Dedifferentiated amniotic fluid mesenchymal stem cell (primary cell): ENCODE measurements around the gene FAF1.

Experiments used
- DNase-seq: peaks from one replicate; pipeline ENCODE4 v3.0.0-alpha.2; 2016; ENCODE audit errors: extremely low spot score

FAF1 gene

DNA sequence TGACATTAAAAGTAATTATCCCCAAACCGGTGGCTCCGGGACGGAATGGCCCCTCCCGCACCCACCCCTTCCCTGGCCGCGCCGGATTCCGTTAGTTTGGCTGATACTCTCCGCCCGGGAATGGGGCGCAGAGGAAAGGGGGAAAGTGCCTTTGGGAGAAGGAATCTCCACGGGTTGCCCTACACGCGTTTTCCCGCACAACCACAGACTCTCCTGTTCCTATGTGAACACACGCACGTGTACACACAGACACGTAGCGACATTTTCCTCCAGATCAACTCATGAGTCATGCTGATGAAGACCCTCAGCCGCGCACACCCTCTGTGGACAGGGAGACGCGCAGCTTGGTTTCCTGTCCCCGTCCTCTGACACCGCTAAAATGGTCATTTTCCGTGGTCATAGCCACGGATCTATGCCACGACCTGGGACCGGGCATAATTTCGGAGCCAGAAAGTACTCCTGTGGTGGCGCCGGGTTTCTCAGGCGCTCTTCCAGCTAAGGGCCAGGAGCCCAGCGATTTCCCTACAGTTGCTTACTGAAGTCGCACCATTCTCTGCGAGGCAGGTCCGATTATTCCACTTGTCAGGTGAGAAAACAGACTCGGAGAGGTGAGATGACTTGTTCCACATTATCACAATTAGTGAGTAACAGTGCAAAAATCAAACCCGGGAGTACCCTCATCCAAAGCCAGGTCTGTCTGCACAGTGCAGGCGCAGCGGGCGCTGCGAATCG lies 532.8 kb downstream of the FAF1 start:
- no peak for DNase-seq

DNA sequence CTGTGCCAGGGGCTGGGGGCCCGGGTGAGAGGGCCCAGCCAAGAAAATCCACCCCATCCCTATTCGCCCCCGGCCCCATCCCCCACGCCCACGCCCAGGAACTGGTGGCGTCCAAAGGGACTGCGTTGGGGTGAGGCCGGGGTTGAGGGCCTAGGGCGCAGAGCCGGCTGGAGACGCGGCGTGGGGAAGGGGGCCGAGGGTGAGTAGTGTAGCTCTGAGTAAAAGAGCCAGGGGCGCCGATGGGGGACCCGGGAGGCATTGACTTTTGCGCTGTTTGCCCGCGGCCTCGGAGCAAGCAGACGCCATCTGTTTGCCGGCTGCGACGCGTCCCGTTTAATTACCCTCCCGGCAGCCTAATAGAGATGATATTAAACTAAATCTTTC lies 533.4 kb downstream of the FAF1 start:
- DNase-seq, result no peak

DNA sequence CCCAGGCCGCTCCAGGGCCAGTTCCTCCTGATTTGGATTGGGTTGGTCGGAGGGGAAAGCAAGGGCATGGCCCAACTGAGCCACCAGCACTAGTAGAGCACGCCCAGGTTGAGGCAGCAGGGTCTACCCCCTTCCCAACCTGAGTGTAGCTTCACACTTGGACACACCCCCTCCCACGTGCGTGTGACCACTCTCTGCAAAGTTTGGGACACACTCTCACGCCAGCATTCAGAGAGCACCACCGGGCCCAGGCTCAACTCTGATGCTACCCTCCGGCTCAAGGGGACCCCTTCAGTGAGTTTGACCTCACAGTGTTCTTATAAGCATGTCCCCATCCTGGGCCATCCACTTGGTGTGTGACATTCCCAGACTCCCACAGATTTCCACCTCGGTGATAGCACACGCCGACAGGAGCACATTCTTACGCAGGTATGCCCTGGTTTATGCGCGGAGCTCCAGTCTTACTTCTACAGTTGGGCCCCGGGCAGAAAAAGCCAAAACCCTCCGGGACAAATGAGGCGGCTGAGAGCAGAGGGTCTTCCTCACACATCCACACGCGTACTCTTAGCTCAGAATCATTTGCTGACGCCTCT lies 533.9 kb downstream of the FAF1 start:
- DNase-seq, result no peak

DNA sequence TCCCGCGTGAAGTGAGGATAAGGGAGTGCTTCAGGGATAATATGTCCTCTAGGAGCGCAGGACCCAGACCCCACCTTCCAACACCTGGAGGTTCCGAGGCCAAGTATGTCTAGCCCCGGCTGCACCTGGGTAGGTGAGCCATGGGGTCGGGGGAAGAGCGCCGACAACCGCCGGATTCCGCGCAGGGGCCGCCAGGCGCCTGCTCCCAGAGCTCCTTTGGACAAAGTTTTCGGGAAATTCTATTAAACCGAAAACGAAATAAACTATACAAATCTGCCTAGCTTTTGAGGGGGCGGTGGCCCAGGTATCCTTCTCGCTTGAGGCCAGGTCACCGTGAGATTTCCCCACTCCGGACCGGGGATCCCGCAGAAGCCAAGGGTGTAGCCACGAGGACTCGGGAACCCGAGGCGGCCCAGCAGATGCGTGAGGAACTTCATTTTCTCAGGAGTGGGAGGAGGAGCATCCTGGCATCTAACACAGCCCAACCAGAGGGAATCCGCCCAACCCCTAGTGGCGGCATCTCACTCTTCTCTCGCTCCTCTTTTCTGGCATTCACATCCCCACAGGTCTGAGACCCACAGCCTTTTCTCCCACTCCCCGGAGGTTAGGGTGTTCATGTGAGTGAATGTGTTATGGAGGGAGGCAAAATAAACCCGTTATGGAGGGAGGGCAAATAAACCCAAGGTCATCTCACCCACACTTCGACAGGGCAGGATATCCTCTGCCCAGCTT lies 534.5 kb downstream of the FAF1 start:
- DNase-seq, result no peak

DNA sequence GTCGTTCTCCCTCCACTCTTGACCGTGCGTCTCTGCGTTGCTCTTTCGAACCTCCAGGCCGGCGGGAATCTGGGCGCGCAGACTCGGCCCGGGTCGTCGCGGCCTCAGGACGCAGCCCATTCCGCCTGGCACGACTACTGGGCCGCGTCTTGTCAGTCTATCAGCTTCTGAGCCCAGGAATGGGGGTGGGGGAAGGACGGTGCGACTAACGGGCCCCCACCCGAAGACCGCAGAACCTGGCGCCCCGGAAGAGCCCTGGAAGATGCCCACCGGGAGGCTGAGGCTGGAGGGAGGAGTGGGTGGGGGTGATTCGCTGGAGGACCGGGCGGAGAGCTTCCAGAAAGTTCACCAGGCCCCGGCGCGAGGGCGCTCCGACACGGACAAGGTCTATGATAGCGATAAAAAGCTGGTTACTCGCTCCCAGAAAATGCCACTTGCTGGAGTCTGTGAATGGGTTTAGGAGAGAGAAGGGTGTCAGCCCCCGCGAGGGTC lies 535.1 kb downstream of the FAF1 start:
- no peak for DNase-seq

DNA sequence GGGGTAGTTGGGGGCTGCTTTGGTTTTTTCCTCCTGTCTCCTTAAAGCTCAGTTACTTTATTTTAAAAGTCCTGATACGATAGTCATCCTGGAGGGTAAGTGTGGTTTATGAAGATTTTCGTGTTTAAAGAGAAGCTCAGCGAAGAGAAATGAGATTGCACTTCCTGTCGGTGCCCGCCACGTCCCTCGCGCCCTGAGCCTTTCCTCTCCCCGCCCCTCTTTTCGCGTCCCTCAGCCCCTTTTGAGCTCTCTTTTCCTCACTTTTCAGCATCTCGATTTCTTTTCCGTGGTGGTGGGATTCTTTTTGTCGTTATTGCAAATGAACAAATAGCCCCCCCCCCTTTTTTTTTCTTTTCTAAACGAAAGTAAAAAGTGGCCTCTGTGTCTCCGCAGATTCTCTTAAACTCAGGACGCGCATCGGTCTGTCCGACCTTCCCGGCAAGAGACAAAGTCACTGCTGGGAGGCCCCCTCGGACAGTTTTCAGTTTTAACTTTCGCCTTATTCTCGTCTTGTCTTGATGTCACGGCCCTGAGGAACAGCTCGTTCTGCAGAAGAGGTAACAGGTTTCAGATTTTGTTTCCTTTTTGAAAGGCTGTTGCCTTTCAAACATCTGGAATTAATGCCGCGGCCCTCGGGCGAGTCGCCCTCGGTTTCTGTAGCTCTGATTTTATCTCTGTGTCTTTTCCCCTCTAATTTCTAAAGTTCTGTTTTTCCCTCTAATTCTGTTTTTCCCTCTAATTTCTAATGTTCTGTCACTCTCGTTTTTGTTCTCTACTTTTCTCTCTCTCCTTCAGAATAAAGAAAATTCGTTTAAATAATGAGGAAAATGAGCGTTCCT lies 535.8 kb downstream of the FAF1 start:
- no peak for DNase-seq

DNA sequence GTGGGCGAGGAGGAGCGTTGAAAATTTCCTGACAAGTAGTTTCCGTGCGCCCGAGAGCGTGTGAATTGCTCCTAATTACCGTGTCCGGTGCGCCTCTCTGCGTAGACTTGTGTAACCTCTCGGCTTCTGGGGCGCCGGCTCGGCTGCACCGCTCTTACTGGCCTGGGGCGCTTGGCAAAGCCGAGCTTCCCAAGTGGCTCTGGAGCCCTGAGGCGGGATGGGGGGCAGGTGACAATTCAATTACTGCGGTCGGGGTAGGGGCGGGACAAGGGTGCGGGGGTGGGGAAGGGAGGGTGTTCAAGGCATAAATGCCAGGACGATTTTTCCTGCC lies 536.4 kb downstream of the FAF1 start:
- DNase-seq, result no peak

DNA sequence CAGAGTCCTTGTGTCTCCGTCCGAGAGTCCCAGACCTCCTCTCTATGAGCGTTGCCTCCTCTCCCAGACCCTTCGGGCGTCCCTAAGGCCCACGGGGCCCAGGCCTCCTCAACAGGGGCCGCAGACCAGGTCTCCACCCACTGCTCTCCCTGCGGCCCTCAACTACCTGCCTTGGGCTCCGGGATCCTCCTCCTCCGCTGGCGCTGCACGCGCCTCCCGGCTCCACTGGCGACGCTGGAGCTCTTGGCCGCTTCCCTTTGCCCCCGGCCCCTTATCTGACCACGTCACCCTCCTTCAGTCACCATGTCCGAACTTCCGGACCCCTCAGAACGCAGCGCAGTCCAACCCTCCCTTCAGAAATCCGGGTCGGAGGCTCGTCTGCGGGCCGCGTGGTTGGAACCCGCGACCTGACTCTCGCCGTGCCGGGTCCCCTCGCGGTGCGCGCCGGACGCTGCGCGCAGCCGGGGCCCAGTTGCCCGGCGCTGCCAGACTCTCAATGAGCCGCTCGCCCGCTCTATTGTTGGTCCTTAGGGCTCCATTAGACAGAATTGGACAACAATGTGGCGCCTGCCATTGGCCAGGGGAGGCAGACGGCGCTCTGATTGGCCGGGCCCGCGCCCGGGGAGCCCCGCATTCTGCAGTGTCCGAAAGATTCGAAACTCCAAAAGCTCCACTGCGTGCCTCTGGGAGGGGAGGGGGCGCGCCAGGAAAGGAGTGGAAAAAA lies 537.0 kb downstream of the FAF1 start, which contains the start of gene DMRTA2:
Gene DMRTA2 (minus strand): TSS at position 498 of the 724 bp plus-strand sequence. CDS start 1,907 bp downstream, outside the sequence.
- DNase-seq, result no peak

DNA sequence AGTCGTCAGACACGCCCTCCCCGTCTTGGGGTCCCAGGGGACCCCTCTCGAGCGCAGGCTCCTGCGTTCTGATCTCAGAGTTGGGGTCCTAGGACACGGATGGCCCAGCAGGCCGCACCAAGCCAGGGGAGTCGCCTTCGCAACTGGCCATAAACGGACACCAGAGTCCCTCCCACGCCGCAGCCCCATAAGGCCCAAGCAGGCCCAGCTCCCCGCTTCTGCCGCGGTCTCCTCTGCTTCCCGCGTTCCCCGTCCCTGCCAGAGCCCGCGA lies 537.5 kb downstream of the FAF1 start:
- DNase-seq, result no peak

DNA sequence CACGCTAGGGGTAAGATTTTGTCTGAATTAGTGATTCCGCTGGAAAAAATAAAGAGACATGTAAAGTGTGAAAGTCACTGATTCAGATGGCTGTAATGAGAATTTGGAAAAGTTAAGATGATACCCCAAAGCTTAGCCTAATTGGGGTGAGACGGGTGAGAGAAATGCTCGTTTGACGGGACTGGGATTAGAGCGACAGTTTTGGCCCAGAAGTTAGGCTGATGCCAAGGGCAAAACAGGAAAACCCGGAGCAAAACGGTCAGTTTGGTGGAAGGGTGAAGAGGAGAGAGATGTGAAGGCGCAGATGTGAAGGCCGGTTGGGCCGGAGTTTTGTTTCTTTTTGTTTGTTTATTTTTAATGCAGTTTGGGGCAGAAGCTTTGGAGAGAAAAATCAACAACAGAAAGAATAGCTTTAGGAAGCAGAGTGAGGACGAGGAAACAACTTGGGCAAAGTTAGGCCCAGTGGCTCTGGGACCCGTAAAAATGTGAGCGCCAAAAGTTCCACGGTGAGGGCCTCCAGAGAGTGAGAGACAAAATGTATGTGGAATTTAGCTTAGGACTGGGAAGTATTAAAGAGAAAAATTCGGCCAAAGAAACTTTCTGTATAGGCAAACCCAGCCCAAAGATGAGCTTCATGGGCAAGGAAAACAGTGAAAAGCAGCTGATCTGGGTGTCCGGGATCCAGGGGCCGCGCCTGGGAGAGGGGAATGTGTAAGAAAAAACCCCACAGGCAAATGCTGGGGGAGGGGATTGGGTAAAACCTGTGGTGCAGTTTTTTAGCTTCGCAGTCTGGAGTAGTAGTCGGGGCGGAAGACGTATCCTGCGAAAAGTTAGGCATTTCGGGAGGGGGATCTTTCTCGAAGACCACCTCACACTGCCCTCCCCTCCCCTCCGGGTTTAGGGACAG lies 538.0 kb downstream of the FAF1 start:
- DNase-seq, result no peak

DNA sequence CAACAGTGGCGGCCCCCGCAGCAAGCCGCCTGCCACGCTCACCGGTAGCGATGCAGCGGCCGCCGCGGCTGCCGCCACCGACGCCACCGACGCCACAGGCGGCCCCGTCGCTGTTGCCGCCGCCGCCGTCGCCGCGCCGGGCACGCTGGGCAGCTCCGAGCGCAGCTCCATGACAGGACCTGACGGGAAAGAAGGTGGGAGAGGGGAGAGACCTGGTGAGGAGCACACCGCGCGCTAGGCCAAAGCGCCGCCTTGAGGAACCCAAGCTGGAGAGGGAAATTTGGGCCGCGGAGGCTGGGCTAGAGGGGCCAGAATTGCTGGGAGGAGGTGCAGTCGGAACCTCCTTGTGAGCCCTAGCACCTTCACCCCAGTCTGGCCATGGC lies 538.7 kb downstream of the FAF1 start:
- DNase-seq, result no peak

DNA sequence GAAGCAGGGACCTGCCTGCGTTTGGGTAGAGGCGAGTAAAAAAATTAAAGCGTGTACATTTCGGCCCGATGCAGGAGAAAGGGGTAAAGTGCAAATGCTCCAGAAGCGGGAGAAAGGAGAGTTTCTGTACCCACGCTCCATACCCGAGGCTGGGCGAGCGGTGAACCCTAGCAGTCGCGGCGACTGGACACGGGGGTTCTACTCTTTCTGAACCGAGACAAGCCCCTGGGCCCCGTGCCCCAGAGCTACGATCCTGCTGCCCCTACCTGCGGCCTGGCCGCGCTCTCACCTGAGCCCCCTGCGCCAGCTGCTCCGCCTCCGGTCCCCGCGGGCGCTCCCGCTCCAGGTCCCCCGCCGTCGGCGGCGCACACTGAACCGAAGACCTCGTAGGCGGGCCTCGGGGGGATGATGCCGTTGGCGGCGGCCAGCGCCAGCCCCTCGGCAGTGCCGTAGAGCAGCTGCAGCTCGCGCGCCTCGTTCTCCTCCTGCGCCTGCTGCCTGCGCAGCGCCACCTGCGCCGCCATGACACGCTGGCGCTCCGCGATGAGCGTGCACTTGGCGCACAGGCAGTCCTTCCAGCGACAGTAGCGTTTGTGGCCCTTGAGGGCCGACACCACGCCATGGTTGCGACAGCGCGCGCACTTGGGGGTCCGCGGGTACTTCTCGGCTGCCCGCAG lies 539.2 kb downstream of the FAF1 start:
- DNase-seq, result no peak

DNA sequence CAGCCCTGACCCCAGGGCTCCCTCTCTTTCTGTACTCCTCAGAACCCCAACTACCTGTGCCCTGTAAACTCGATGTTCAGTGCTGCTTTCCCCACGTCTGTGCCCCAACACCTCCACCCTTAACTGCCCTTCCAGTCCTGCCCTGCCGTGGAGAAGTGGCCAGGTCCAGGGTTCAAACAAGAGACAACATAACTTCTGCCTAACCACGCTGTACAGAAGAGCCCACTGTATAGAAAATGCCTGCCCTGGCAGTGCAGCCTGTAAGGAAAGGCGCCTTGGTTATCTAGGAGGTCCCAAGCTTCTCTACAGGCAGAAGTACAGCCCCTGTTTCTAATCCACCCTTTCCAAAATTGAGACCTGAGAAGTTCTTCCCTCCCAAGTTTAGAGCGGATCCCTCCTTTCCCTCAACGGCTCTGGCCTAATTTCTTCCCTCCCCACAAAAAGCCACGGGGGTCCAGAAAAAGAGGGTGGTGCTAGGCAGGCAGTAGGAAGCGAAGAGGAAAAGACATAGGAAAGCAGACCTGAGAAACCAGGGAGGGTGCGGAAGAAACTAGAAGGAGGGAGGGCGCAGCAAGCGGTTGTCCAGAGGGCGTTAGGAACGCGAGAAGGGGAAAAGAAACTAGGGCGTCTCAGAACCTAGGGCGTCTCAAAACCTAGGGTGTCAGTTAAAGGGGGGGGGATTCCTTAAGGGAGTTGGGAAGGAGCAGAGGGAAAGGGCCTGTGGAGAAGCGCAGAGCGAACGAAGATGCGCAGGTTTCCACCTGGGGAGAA lies 540.0 kb downstream of the FAF1 start:
- DNase-seq, result no peak

DNA sequence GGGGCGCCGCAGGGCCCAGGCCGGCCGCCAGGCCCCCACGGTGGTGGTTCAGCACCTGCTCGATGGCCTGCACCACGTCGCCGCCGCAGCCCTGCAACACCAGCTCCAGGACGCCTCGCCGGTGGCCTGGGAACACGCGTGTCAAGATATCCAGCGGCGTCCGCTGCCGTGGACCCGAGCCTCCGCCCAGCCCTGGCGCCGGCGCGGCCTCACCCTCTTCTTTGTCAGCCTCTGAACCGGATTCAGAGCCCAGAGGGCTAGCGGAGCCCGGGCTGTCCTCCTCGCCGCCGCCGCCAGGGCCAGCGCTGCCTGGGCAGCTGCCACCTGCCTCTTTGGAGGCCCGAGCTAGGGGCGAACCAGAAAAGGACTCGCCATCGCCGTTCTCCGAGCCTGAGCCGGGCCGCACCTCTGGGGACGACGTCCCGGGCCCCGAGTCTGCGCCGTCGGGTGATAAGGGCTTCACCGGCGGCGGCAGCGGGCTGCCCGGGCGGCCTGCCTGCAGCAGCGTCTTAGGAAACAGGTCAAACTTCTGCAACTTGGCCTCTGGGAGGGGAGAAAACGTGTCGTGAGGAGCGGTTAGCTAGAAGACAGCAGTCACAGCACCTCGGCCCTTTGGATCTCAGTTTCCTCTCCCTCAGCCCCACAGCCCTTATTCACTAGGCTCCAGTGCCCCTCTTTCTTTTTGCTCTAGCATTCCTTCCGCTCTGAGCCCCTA lies 540.7 kb downstream of the FAF1 start:
- DNase-seq, result no peak

DNA sequence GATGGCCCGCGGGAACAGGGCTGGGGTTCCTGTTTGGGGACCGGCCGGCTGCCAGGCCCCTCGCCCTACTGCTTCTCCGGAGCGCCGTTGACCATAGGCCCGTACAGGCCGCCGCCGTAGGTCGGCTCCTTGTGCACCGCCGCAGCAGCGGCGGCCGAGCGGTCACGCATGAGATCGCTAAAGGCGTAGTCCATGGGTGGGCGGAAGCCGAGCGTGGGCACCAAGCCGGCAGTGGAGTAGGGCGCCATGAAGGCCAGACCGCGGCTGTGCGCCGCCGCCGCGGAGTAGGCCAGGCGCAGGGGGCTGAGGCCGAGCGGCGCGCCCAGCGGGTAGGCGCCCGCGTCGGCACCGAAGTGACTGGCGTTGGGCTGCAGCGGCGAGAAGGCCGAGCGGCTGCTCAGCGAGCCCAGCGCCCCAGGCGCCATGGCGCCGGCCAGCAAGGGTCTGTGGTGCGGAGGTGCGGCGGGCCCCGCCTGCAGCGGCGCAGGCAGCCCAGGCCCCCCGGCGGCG lies 541.4 kb downstream of the FAF1 start:
- no peak for DNase-seq

DNA sequence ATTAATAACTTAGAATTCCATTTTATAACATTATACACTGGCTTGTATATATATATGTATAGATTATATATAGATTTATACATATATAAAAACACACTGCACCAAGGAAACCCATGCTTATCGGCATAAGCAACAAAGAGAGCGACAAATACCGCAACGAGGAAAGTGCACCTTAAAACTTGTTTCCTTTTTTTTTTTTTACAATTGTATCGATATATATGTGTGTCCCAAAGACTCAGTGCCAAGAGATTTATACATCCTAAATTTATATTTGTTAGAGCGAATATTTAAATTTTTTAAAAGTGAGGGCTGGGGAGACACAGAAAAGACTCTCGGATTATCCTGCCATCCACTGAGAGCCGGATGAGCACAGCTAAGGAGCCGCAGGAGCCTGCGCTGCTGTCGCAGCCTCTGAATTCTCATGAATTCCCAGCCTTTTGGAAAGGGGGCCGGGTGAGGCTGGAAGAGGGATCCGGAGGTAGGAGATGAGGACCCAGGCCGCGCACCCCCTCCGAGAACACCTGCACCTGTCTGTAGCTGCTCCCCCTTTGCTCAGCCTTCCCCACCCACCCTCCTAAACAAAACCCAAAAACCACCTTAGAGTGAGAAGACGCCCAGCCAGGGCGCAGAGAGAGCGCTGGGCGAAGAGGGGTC lies 542.0 kb downstream of the FAF1 start:
- no peak for DNase-seq

DNA sequence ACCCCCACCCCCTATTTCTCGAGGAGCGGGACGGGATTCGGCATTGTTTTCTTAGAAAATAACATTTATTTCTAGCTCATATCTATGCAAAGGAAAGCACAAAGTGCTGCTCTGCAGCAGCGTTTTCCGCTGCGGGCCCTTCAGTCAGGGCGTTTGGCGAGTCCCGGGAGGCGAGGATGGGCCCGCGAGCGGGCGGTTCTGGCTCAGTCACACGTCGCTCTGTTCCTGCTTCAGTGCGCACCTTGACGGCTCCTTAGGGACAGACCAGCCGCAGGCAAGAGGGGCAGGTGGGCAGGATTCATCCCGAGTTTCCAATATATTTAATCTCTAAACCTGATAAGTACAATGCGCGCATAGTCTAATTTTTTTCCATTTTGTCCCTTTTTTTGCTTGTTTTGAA lies 542.6 kb downstream of the FAF1 start:
- DNase-seq, result no peak
